GM19463 (cell line): ENCODE data around the gene PHLDB1.
A peak's percentile ranks its signal among the peaks of the same experiment; 100 is the strongest.
"Not testable (repeated sequence)": the region's sequence is repeated elsewhere in the genome, so short reads cannot be mapped to it uniquely, and the experiment has no call there.

Experiments used
- ATAC-seq: cut with Tn5 transposase; IDR thresholded peaks from one replicate; pipeline ENCODE4 v1.9.1; 2021; ENCODE audit warnings: mild to moderate bottlenecking, moderate library complexity; ENCODE audit not compliant: unreplicated experiment

PHLDB1 gene

DNA sequence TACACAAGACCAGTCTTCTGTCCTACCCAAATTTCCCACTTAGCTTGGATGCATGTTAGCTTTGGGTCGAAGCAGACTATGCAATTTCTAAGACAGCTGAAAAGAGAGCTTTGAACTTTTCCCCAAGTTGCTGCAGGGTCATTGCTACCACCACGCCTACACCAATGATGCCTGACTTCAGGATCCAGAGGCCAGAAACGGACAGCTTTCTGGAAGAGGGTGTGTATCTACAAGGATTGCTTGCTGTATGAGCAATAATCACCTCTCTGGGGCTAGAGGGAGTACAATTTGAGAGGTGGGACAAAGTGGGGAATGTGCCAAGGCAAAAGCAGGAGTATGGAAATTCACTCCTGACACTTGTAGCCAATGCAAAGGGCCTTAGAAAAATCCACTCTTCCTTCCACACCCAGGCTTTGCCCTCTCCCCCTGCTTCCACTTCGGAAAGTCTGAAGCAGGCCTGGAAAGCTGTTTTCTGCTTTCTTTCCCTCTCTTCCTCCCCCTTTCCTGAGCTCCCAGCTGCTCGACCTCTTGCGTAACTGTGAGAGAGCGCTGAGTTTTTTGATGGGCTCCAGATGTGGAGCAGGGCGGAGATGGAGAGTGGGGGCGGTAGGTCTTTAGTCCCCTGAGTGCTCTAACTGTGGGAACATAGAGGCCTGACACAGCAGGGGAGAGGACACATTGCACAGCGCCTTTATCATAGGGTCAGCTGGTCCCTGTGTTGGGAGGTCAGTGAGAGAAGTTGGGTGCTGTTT lies 2.1 kb upstream of the PHLDB1 start:
- ATAC-seq = no peak

DNA sequence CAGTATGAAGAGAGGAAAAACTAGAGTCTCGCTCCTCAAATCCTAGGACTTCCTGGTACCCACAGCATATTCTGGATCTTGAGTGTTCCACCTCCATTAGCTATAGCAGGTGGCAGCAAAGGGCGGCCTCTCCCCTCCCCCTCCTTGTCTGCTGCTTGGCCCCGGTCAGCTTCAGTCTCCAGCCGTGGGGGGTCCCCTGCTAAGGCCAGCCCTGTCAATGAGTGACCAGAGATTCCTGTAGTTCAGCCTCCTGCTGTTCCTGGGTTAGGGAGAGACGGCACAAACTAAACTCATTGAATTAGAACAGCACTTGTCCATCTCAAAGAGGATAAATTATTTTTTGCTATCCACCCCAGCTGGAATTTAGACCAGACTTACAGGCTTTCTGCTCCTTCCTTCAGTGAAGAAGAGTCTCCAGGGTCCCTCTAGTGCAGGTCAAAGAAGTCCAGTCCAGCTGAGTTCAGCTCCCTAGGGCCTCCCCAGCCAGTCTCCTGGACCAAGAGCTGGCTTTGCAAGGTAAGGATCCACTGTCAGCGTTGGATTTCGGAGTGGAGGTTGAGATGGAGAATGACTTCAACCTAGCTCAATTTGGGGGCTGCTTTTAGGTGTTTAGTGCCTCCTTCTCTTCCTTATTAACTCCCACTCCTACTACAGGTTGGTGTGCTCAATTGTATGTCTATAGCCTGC lies 1.1 kb upstream of the PHLDB1 start:
- ATAC-seq = no peak

DNA sequence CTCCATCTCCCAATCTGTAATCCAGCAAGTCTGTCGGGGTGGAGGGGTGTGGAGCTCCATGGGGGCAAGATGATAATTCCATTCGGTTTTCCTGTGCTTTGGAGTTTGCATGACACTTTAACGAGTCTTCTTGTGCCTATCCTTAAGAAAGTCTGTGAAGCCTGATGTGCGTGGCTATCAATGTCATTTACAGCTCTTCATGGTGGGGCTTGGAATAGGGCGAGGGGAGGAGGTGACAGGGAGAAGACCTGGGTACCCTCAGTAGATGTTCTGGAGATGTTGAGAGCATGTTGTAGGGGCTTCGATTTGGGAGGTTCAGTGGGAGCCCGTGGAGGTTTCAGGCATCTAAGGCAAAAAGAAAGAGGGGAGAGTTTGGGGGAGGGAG lies 579 bp upstream of the PHLDB1 start:
- no peak for ATAC-seq

DNA sequence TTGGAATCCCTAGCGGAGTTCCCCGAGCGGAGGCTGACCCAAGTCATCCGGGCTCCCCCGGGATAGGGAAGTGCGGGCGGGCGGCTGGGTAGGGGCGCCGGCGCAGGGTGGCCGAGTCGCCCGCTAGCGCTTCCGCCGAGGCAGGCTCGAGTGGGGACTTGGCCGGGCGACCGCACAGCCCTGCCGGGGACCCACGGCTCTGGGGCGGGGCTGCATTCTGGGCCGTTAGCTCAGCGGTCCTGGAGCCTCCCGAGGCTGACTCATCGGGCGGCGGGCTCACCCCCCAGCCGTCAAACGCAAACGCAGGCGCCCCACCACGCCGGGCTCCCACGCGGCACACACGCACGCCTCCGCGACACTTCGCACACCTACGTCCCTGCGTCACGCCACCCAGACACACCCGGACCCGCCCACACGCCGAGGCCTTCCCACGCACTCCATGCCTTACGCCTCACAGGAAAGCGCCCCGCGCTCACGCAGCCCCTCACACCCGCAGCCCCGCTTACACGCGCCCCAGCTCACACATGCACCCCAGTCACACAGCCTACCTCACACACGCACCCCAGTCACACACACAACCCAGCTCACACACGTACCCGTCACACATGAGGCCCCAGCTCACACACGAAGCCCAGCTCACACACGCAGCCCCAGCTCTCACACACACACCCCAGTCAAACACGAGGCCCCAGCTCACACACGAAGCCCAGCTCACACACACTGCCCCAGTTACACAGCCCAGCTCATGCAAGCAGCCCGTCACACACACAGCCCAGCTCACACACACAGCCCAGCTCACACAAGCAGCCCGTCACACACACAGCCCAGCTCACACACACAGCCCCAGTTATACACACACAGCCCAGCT lies 1.2 kb downstream of the PHLDB1 start:
- ATAC-seq = no peak

DNA sequence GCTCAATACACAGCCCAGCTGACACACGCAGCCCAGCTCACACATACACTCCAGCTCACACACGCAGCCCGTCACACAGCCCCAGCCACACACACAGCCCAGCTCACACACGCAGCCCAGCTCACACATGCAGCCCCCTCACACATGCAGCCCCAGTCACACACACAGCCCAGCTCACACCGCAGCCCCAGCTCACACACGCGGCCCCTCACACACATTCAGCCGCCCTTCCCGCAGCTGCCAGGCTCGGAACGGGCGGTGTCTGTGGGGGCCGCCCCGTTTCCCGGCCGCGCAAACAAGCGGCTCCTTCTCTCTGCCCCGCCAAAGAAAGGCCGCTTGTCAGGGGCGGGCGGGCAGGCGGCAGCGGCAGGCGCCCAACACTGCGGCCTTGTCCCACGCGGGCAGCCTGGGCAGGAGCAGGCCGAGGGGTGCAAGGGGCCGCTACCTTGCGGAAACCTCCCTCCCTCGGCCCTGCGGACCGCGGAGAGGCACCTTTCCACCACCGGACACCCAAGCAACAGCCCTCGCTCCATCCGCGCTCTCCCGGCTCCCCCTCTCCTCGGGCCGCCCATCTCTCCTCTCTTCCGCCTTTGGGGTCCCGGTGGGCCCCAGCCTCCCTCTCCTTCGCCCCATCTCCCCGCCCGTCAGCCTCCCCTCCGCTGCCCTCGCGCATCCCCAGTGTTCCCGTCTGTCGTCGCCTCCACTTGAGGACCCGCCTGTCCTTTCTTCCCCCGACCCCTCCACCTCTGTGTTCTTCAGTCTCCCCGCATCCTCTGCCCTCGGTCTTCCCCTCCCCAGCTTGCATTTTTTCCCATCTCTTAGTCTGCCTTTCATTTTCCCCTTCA lies 2.2 kb downstream of the PHLDB1 start:
- ATAC-seq = no peak

DNA sequence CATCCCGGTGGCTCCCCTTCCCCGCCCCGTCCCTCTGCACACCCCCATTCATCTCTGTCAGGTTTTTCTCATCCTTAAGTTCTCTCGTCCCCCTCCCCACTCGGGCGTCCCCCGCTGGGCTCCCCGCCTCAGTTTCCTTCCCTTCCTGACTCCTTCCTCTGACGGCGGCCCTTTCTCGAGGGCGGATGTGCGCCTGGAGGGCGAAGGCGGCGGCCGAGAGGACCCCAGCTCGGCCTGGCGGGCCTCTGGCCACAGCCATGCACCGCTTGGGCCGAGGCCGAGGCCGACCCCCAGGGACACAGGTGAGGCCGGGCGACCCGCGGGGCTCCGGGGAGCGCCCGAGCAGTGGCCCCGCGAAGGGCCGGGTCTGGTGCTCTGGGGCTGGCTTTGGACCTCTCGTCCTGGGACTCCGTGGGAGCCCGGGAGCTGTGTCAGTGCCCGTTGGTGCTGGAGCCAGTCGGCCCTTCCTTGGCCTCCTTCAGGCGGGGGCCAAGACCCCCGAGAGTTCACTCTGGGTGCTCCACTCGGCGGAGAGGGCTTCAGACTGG lies 2.9 kb downstream of the PHLDB1 start:
- ATAC-seq = no peak

DNA sequence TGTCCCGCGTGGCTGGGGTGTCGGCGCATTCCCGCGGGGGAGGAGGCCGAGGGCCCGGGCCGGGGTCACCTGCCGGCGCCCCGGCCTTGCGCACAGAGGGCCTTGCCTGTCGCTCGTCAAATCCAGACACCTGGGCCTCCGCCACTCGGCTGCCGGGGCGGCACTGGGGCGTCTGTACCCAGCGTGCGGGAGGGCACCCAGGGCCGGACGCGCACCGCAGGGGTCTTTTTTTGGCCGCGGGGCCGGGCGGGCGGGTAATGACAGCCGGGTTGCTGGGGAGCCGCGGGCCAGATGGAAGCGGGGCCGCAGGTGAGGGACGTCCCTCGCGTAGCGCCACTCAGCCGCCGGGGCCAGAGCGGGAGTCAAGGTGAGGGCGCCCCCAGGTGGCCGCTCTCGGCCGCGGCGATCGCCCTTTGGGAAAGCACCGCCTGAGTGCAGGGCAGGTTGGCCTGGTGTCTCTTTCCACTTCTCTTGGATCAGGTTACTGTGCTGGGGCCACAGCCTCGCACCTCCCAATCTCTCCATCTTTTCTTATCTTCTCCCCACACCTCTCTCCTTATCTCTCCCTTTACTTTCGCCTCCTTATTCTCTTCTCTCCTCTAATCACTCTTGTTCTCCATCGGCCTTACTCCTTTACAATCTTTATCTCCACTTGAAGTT lies 3.5 kb downstream of the PHLDB1 start:
- peak; percentile 49 for ATAC-seq

DNA sequence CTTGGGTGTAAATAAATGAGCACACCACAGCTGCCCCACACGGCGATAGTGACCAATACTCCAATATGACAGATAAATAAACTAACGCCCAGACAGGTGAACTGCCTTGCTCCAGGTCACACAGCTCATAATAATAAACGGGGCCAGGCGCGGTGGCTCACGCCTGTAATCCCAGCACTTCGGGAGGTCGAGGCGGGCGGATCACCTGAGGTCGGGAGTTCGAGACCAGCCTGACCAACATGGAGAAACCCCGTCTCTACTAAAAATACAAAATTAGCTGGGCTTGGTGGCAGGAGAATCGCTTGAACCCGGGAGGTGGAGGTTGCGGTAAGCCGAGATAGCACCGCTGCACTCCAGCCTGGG lies 4.0 kb downstream of the PHLDB1 start:
- not testable (repeated sequence) for ATAC-seq

DNA sequence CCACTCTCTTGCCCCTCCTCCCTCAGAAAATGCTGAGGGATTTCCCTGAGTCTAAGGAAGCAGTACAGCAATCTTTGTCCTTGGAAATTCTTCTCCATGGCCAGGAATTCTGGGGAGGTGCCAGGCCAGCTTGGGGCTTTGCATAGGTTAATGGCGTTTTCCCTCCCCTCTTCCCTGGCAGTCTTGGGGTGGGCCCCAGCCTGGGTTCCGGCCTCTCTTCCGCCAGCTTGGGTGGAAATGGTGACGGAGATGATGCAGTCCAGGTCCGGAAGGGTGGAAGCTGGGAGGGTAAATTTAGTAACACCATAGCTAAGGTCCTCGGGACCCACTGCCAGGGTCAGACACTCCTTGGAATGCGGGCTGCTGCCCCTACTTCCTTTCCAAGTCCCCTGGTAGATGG lies 5.0 kb downstream of the PHLDB1 start:
- ATAC-seq = no peak

DNA sequence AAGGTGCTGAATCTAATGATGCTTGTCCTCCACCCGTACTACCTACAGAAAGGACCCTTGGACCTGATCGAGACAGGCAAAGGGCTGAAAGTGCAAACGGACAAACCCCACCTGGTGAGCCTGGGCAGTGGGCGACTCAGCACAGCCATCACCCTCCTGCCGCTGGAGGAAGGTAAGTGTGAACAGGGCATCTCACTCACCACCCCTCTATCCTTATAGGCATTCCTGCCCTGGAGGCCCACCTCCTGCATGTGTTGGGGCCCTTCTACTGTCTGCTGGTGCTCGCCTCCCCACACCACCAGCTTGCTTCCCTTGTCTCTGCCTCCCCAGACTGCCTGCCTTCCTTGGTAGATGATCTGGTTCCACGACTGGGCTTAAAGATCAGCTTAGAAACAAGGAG lies 7.1 kb downstream of the PHLDB1 start:
- no peak for ATAC-seq

DNA sequence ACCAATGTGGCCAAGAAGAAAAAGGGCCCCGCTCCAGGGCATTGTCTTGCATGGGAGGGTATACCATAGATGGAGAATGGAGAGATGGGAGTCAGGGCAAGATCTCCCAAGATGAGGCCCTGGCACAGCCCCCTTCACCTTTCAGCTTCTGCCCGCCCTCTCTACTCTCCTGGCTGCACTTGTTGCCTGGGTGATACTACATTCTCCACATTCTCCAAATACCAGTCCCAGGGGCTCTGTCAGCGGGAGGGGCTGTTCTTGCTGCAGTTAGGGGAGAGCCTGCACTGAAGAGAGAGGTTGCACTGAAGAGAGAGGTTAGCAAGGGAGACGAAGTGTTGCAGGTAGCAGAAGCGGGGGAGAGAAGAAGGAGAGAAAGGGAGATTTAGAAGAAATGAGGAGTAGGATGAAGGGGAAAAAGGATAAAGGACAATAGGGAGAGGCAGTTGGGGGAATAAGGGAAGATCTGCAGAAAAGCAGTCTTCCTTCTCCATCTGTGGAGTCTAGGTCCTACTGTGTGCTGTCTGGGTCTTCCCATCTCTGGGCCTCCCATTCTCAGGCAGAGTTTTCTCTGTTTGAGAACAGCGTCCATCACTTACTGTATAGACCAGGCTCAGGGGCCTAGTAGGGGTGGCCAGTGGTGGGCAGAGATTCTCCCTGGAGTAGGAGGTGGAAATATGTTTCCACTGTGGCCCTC lies 8.0 kb downstream of the PHLDB1 start:
- no peak for ATAC-seq

DNA sequence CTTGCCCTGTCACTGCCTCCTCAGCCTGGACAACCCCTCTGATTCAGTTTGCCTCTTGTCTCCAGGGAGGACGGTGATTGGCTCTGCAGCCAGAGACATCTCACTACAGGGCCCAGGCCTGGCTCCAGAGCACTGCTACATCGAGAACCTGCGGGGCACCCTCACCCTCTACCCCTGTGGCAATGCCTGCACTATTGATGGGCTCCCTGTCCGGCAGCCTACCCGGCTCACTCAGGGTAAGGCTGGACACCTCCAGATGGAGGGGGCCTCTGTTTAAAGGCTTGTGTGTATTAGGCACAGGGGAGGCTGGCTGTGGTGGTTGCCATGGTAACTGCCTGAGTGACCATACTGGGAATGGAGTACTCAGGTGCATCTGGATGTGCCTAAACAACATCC lies 8.6 kb downstream of the PHLDB1 start:
- no peak for ATAC-seq

DNA sequence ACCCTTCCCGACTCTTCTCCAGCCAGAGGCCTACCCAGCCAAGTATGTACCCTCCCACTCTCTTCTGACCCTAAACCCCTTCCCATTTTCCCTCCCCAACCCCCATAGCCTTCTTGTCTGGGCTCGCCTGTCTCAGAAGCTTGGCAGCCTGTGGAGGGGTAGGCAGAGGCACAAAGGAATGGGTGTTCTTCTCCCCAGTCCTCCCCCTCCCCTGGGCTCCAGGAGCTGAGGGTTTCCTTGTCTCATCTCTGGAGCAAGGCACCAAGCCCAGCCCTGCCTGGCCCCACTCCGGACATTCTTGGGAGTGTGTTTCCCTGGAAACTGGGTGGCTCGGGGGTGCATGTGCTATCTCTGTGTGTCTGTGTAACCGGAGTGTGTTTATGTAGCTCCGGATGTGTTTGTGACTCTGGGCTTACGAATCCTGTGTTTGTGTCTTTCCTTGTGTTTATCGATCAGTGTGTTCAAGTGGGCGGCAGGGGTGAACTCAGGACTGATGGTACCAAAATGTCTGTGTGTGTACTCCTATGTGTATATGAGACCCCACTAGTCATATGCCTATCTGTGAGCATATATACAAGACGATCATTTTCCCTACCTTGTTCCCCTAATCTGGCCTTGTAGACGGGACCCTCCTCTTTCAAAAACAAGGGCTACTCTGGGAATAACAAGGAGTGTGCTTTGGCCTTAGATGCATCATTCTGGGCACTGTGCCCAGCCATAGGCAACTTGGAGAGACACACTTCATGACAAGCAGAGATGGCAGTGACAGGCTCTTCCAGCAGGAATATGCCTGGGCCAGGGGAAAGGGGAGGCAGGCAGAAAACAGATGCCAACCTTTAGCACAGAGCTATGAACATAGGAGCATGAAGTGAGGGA lies 10.9 kb downstream of the PHLDB1 start:
- no peak for ATAC-seq

DNA sequence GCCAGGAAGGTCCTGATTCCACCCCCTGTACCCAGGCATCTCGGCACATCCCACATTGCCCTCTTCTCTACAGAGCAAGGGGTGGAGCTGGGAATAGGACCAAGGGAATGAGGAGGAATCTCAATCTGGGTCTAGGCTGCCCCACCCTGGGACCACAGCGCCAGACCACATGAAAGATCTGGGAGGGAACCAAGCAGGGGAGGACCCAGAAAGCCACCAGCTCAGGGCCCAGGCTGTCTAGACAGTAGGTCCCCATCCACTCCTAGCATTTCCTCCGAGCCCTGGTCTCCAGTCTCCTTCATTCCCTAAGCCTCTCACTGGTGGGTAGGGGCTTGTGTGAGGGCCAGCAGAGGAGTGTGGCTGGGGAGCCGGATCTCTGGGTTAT lies 11.6 kb downstream of the PHLDB1 start:
- no peak for ATAC-seq

DNA sequence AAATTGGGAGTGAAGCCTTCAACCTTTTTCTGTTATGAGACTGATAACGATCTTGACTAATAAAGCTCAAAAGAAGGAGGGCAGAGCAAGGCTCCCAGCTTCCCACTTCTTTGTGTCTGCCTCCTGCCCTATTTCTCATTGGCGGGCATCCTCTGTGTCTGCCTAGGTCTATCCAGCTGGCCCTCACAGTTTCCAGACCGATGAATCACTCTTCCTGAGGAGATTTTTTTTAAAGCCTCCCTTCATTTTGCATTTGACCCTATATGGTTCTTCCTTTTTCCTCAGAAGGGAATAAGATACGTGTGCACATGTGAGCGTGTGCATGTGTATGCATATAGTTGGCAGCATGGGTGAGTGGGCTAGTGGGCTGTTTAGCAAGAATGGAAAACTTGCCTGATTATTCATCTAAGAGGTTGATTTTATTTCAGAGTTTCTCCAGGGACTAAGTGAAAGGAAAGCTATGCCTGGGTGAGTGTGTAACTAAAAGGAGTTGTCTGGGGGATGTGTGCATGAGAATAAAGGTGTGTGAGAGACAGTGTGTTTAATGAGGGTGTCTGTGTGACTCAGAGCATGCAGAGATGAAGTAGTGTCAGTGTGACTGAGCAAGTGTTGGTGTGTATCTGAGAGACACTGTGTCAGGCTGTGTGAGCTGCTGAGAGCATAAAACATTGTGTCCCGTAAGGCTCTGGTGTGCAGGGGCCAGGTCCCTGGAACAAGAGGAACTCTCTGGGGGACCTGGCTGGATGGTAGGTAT lies 12.2 kb downstream of the PHLDB1 start:
- no peak for ATAC-seq

DNA sequence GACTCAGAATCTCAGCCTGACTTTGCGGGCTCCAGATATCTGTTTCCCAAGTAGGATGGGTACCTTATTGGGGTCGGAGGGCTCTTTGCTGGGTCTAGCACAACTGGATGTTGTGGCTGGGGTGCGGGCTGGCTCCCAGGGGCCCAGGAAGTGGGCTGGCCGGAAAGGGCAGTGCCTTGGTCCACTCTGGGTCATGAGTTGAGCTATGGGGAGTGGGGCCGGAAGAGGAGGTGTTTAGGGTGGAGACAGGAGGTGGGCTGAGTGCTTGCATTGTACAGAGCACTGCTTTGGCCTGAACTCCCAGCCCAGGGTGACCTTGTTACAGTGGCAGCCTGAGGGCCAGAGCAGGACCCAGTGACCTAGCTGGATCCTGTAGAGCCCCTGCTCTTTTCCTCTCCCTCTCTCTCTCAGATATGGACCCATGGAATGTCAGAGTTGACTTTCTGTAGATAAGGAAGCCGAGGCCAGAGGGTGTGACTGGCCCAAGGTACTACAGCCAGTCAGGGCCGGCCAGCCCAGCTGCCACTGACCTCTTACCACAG lies 13.2 kb downstream of the PHLDB1 start:
- ATAC-seq = no peak

DNA sequence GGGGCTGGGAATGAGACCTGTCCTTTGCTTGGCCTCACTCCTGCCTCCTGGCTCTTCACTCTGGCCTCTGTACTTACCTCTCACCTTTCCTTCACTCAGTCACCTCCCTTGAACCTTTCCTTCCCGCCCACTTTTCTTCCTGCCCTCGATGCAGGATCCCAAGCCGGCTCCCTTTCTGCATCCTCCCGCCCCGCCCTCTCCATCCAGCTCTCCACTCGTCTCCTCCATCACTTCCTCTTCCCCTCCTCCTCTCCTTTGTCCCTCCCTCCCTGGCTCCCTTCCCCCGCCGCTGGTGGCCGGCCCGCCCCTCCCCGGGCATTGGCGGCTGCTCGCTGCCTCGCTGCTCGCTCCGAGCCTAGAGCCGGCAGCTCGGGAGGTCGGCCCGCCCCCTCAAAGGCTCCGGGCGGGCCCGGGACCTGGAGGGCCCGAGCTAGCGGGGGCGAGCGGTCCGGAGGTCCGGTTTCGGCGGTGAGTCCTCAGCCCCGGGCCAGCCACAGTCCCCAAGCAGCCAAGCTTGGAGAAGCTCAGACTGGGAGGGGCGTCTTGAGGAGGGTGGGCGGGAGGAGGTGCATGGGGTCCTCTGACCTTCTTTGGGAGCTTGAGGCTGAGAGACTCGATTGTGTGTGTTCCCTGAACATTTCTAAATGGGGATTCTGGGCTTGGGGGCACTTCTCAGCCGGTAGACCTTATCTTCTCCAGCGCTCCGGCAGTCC lies 13.8 kb downstream of the PHLDB1 start:
- ATAC-seq = no peak
